GM21619 (cell line): ENCODE measurements around the gene RCAN1.
"Not testable (repeated sequence)": the region's sequence is repeated elsewhere in the genome, so short reads cannot be mapped to it uniquely, and the experiment has no call there.

Experiments used
- ATAC-seq: cut with Tn5 transposase; IDR thresholded peaks from one replicate; pipeline ENCODE4 v1.9.1; 2021; ENCODE audit not compliant: unreplicated experiment

RCAN1 gene

GRCh38 chr21:34621434-34622350 is 6.8 kb upstream of the RCAN1 start:
- ATAC-seq, result no peak

- no peak for ATAC-seq
These were observed 5.1 kb upstream of the RCAN1 start for GRCh38 chr21:34619841-34620665.

- no peak for ATAC-seq
These were observed 4.0 kb upstream of the RCAN1 start for GRCh38 chr21:34618941-34619340.

- no peak for ATAC-seq
These were observed 2.9 kb upstream of the RCAN1 start for GRCh38 chr21:34617753-34618339.

- ATAC-seq, result peak; percentile 8
These were observed 538 bp upstream of the RCAN1 start for GRCh38 chr21:34615487-34615814.

- no peak for ATAC-seq
These were observed 960 bp downstream of the RCAN1 start for GRCh38 chr21:34613679-34614627.

GRCh38 chr21:34612557-34612956 is 2.4 kb downstream of the RCAN1 start:
- no peak for ATAC-seq

- no peak for ATAC-seq
These were observed 2.9 kb downstream of the RCAN1 start for GRCh38 chr21:34612056-34612455.

GRCh38 chr21:34611528-34611927 is 3.4 kb downstream of the RCAN1 start:
- no peak for ATAC-seq

GRCh38 chr21:34609933-34610549 is 4.9 kb downstream of the RCAN1 start:
- ATAC-seq, result no peak

- ATAC-seq, result no peak
These were observed 5.5 kb downstream of the RCAN1 start for GRCh38 chr21:34609244-34609932.

GRCh38 chr21:34607376-34607775 is 7.5 kb downstream of the RCAN1 start:
- not testable (repeated sequence) for ATAC-seq

GRCh38 chr21:34606621-34607020 is 8.3 kb downstream of the RCAN1 start:
- ATAC-seq, result no peak

- no peak for ATAC-seq
These were observed 8.9 kb downstream of the RCAN1 start for GRCh38 chr21:34606051-34606450.

GRCh38 chr21:34604956-34605355 is 10.0 kb downstream of the RCAN1 start:
- ATAC-seq, result not testable (repeated sequence)

GRCh38 chr21:34604556-34604955 is 10.4 kb downstream of the RCAN1 start:
- ATAC-seq, result no peak

GRCh38 chr21:34603710-34604057 is 11.2 kb downstream of the RCAN1 start:
- no peak for ATAC-seq

GRCh38 chr21:34603002-34603709 is 11.8 kb downstream of the RCAN1 start:
- ATAC-seq, result no peak

GRCh38 chr21:34602061-34602460 is 12.9 kb downstream of the RCAN1 start:
- no peak for ATAC-seq
